Forelimb muscle (tissue), 1 donor: ENCODE results near the gene SCG3. TPM values are rescaled to one million over a fixed set of nuclear protein-coding genes. Genes with fewer than 3 reads are reported as not detected.

Experiments used
- DNase-seq: peaks from one replicate; pipeline ENCODE4 v3.0.0-alpha.2; 2013; ENCODE audit warnings: low read depth
- polyA plus RNA-seq: library from polyadenylated mRNA; unstranded; fragments of 120-200 nt; gene quantifications from one replicate; pipeline ENCODE4 v1.2.1, GENCODE V29; 2013; ENCODE audit not compliant: insufficient read length

SCG3 gene
- polyA plus RNA-seq, 1 donor, result 0.09 TPM

GRCh38 chr15:51758645-51759044 is 77.3 kb downstream of the SCG3 start:
- peak; percentile 52 for DNase-seq

GRCh38 chr15:51759557-51760070 is 78.3 kb downstream of the SCG3 start:
- peak; percentile 74 for DNase-seq

- DNase-seq, result no peak
Measured at GRCh38 chr15:51760805-51761204, 79.5 kb downstream of the SCG3 start.

GRCh38 chr15:51765751-51766150 is 84.4 kb downstream of the SCG3 start:
- no peak for DNase-seq

- no peak for DNase-seq
Measured at GRCh38 chr15:51766341-51766740, 85.0 kb downstream of the SCG3 start.

GRCh38 chr15:51768018-51768417 is 86.7 kb downstream of the SCG3 start:
- no peak for DNase-seq

Other genes with a start within 250 kb of the SCG3 start
- 21.3 TPM for gene DMXL2, start 58.7 kb upstream of the SCG3 start, polyA plus RNA-seq
- gene LYSMD2, start 56.2 kb downstream of the SCG3 start, polyA plus RNA-seq, result 6.5 TPM
- 6.0 TPM for gene TMOD2, start 70.1 kb downstream of the SCG3 start, polyA plus RNA-seq
- 13.3 TPM for gene TMOD3, start 148.2 kb downstream of the SCG3 start, polyA plus RNA-seq